T47D (cell line): Measurements from ENCODE around the gene ARIH2.

Experiments used
- DNase-seq, 2 experiments: peaks; one replicate each; pipeline versions ENCODE4 v3.0.0 to v3.0.0-alpha.2; 2011 to 2012; ENCODE audit warnings: low read depth in 1 of 2, low spot score in 1 of 2
- JUND ChIP-seq: IDR thresholded peaks from 2 replicates; pipeline ENCODE4 v1.6.1; 2012; ENCODE audit warnings: low read depth
- in situ Hi-C: cut with HindIII; loops from 2 replicates; pipeline ENCODE4 v1.10.0; 2016; ENCODE audit warnings: low sequenced_read_pairs, low pct_unique_long_range_greater_than_20kb

ARIH2 gene

GRCh38 chr3:48934333-48934991 lies 15.8 kb downstream of the ARIH2 start:
- TF ChIP-seq JUND, result no peak
- no peak for DNase-seq
- in situ Hi-C loops, result no loop called here

DNA sequence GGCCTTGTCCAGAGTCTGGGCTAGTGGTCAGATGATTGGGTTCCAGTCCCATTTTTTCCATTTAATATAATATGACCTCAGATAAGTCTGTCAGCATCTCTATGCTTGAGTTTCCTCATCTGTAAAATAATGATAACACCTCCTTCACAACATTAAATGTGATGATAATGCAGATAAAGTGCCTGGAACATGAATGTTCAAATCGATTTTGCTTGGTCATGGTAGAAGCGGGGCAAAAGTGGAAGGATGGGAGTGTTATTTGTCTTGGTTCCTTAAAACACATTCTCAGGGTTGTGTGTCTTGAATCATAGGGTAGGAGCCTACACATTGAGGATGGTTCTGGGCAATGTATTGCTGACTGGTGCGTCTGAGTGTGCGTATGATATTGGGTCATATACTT lies 16.9 kb downstream of the ARIH2 start:
- no peak for TF ChIP-seq JUND
- DNase-seq, result no peak
- in situ Hi-C loops, result no loop called here

GRCh38 chr3:48938156-48938555 lies 19.5 kb downstream of the ARIH2 start:
- no peak for TF ChIP-seq JUND
- DNase-seq, result peak in 1 of 2 experiments; percentile 34
- in situ Hi-C loops, result no loop called here

DNA sequence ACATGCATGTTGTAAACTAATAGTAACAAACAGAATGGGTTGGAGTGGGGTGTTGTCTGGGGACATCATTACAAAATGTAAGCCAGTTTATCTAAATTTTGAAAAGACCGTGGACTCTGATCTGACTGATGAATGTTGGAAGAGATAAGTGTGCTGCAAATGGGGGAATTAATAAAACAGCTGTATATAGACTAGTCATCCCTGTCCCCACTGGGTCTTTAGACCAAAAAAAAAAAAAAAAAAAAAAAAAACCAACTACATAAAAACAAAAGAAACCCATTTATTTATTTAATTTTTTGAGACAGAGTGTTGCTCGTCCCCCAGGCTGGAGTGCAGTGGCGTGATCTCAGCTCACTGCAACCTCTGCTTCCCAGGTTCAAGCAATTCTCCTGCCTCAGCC lies 20.0 kb downstream of the ARIH2 start:
- in situ Hi-C loops, result no loop called here
- no peak for TF ChIP-seq JUND
- DNase-seq, result no peak

DNA sequence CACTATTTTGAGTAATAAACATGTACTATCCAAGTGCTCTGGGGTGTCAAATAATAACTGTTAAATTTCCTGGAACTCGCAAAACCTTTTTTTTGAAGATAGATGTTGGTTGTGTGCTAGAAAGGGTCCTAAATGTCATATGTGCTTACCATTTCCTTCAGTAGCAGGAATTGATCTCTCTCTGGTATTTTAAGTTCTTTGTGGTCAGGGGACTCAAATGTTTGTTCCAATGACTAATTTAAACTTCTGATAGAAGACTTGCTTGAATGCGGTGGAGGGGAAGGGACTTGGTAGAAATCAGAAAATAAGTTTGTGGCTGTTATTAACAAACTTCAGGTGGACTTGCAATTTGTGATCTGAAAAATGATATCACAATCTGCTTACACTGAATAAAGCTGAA lies 26.8 kb downstream of the ARIH2 start:
- DNase-seq, result no peak
- no peak for TF ChIP-seq JUND
- in situ Hi-C loops, result no loop called here

- DNase-seq, result no peak
- no peak for TF ChIP-seq JUND
- in situ Hi-C loops, result no loop called here
These were observed 27.4 kb downstream of the ARIH2 start for GRCh38 chr3:48945891-48946549.

- TF ChIP-seq JUND, result no peak
- in situ Hi-C loops, result no loop called here
- DNase-seq, result peak in 1 of 2 experiments; percentile 34
These were observed 30.7 kb downstream of the ARIH2 start for GRCh38 chr3:48949376-48949717.

DNA sequence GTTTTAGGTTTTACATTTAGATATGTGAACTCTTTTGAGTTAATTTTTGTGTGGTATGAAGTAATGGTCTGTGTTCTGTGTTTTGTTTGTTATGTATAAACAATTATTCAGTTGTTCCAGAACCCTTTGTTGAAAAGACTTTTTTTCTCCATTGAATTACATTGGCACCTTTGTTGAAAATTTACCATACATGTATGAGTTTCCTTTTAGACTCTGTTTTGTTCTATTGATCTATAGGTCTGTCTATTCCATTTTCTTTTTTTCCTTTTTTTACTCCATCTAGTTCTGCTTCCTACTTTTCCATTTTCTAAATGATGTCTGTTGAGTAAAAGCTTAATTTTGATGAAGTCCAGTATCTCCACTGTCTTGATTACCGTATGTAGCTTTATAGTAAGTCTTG lies 31.4 kb downstream of the ARIH2 start:
- in situ Hi-C loops, result no loop called here
- no peak for TF ChIP-seq JUND
- DNase-seq, result no peak

DNA sequence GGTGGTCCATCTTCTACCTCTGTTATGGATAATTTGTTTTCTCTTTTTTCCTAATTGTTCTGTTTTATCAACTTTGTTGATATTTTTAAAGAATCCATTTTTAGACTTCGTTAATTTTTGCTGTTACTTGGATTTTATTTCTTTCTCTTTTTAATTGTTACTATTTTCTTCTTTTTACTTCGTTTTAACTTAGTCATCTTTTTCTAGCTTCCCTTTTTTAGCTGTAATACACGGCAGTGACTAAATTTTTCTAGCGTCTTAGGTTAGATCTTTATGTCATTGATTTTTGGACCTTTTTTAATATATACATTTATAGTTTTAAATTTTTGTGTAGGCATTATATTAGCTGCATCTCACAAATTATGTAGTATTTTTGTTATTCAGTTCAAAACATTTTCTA lies 33.1 kb downstream of the ARIH2 start:
- no peak for DNase-seq
- TF ChIP-seq JUND, result no peak
- in situ Hi-C loops, result no loop called here

- in situ Hi-C loops, result no loop called here
- TF ChIP-seq JUND, result no peak
- DNase-seq, result peak in 1 of 2 experiments; percentile 61
These were observed 34.0 kb downstream of the ARIH2 start for GRCh38 chr3:48952510-48953118.

GRCh38 chr3:48957006-48957705 lies 38.5 kb downstream of the ARIH2 start:
- in situ Hi-C loops, result no loop called here
- DNase-seq, result no peak
- TF ChIP-seq JUND, result no peak

DNA sequence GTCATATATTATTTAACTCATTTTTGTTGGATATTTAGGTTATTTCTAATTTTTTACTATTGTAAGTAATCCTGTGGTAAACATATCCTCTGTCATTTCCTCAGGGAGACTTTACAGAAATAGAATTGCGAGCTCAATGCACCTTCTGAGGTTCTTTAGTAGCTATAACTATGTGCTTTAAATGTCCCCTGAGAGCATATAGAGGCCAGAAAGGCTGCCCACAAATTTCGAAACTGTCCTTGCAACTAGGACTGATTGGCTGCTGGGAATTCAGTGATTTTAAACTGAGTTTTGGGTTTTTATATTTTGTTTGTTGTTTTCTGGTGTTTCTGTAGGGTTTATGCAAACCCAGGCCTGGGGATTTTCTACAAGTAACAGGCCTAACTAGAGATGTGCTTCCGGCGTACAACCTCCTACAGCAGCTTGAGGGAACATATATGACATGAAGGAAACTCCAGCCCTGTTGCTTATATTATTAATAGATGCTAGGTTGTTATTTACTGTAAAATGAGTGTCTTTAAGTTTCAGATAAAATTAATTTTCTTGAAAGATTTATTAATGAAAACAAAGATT lies 42.3 kb downstream of the ARIH2 start:
- DNase-seq, result no peak
- no peak for TF ChIP-seq JUND
- in situ Hi-C loops, result no loop called here

- in situ Hi-C loops, result no loop called here
- no peak for TF ChIP-seq JUND
- DNase-seq, result no peak
These were observed 43.7 kb downstream of the ARIH2 start for GRCh38 chr3:48962340-48962739.
